ENCODE measurements around the gene STXBP5. TPM values are rescaled to one million over a fixed set of nuclear protein-coding genes. Genes with fewer than 3 reads are reported as not detected.

STXBP5 gene
- total RNA-seq, 1 experiment from 2014 or later, result 17.9 TPM

- peaks cover 64% of the 10 kb centered on the region for H3K9me3 Mint-ChIP-seq (ENCODE audit: unreplicated experiment)
- no TSS peak for BruUV-seq (replicated peaks)
- CTCF ChIA-PET, result no interaction called here
Observed at GRCh38 chr6:147299035-147299434, 94.8 kb downstream of the STXBP5 start.

GRCh38 chr6:147301070-147301469 is 96.9 kb downstream of the STXBP5 start:
- Histone ChIP-seq H3K9me3 (peaks cover 14% of the 10 kb centered on the region; the same call in 1 of the 2 replicates), H3K4me1 (no peaks in the 10 kb centered on the region), H3K4me3 (ENCODE audit: low read depth, low read length) (no peak overlapping the region), H3K36me3 (ENCODE audit: control insufficient read depth, insufficient read depth, low read length) (peaks cover 5% of the 10 kb centered on the region), H3K27me3 (replicated peaks; ENCODE audit: control insufficient read depth, insufficient read depth, low read length) (no peaks in the 10 kb centered on the region)
- TF ChIP-seq CTCF (IDR thresholded peaks at IDR 0.05; ENCODE audit: insufficient read depth in 1 of 2, low read depth in 1 of 2, low read length in 1 of 2, severe bottlenecking in 1 of 2, unreplicated experiment in 1 of 2), result no peak
- no peak for DNase-seq
- no peaks in the 10 kb centered on the region for H3K4me1 Mint-ChIP-seq (ENCODE audit: low read depth, unreplicated experiment)
- H3K27me3 Mint-ChIP-seq (ENCODE audit: insufficient read depth, unreplicated experiment), result no peaks in the 10 kb centered on the region
- intact Hi-C loops (cut with micrococcal nuclease; ENCODE audit: unreplicated experiment), result no loop called here
- no TSS peak for BruUV-seq (replicated peaks)
- CTCF ChIA-PET, result no interaction called here
- peaks cover 64% of the 10 kb centered on the region for H3K9me3 Mint-ChIP-seq (ENCODE audit: unreplicated experiment)
- H3K4me3 Mint-ChIP-seq (ENCODE audit: unreplicated experiment), result no peak overlapping the region
- H3K36me3 Mint-ChIP-seq (ENCODE audit: insufficient read depth, unreplicated experiment), result peaks cover 40% of the 10 kb centered on the region
- H3K27ac Mint-ChIP-seq (ENCODE audit: unreplicated experiment), result no peak overlapping the region
- POLR2A ChIA-PET, result no interaction called here

More at GRCh38 chr6:147299035-147299434, 94.8 kb downstream of the STXBP5 start:
- Mint-ChIP-seq H3K27ac (ENCODE audit: unreplicated experiment) (no peak overlapping the region), H3K4me1 (ENCODE audit: low read depth, unreplicated experiment) (no peaks in the 10 kb centered on the region), H3K36me3 (ENCODE audit: insufficient read depth, unreplicated experiment) (peaks cover 51% of the 10 kb centered on the region), H3K4me3 (ENCODE audit: unreplicated experiment) (no peak overlapping the region), H3K27me3 (ENCODE audit: insufficient read depth, unreplicated experiment) (no peaks in the 10 kb centered on the region)
- no peak for DNase-seq
- TF ChIP-seq CTCF (IDR thresholded peaks at IDR 0.05; ENCODE audit: insufficient read depth in 1 of 2, low read depth in 1 of 2, low read length in 1 of 2, severe bottlenecking in 1 of 2, unreplicated experiment in 1 of 2), result no peak
- 0 out of 2 replicates have a peak, but pooled peaks cover 3% of the 10 kb centered on the region for H3K36me3 ChIP-seq (ENCODE audit: control insufficient read depth, insufficient read depth, low read length)
- POLR2A ChIA-PET, result no interaction called here
- intact Hi-C loops (cut with micrococcal nuclease; ENCODE audit: unreplicated experiment), result no loop called here
- no peaks in the 10 kb centered on the region for H3K27me3 ChIP-seq (replicated peaks; ENCODE audit: control insufficient read depth, insufficient read depth, low read length)
- H3K9me3 ChIP-seq, result peaks cover 8% of the 10 kb centered on the region; the same call in 1 of the 2 replicates
- H3K4me3 ChIP-seq (ENCODE audit: low read depth, low read length), result no peak overlapping the region
- H3K4me1 ChIP-seq, result no peaks in the 10 kb centered on the region

DNA sequence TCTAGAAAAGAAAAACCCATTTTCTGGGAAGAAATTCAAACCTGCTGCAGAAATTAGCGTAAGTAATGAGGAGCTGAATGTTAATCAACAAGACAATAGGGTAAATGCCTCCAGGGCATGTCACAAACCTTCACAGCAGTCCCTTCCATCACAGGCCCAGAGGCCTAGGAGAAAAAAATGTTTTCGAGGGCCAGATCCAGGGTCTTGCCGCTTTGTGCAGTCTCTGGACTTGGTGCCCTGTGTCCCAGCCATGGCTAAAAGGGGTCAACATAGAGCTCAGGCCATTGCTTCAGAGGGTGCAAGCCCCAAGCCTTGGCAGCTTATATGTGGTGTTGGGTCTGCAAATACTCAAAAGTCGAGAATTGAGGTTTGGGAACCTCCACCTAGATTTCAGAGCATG is 99.8 kb downstream of the STXBP5 start:
- POLR2A ChIA-PET, result no interaction called here
- H3K4me1 Mint-ChIP-seq (ENCODE audit: low read depth, unreplicated experiment), result no peaks in the 10 kb centered on the region

More for the DNA sequence above, 99.8 kb downstream of the STXBP5 start:
- H3K27me3 Mint-ChIP-seq (ENCODE audit: insufficient read depth, unreplicated experiment), result no peaks in the 10 kb centered on the region
- Histone ChIP-seq H3K27me3 (replicated peaks; ENCODE audit: control insufficient read depth, insufficient read depth, low read length) (no peaks in the 10 kb centered on the region), H3K9me3 (peaks cover 14% of the 10 kb centered on the region; the same call in 1 of the 2 replicates), H3K4me3 (ENCODE audit: low read depth, low read length) (no peak overlapping the region), H3K36me3 (ENCODE audit: control insufficient read depth, insufficient read depth, low read length) (peaks cover 5% of the 10 kb centered on the region), H3K4me1 (no peaks in the 10 kb centered on the region)
- CTCF ChIA-PET, result no interaction called here
- intact Hi-C loops (cut with micrococcal nuclease; ENCODE audit: unreplicated experiment), result no loop called here
- no TSS peak for BruUV-seq (replicated peaks)
- no peak overlapping the region for H3K27ac Mint-ChIP-seq (ENCODE audit: unreplicated experiment)
- TF ChIP-seq CTCF (IDR thresholded peaks at IDR 0.05; ENCODE audit: insufficient read depth in 1 of 2, low read depth in 1 of 2, low read length in 1 of 2, severe bottlenecking in 1 of 2, unreplicated experiment in 1 of 2), result no peak
- no peak overlapping the region for H3K4me3 Mint-ChIP-seq (ENCODE audit: unreplicated experiment)
- peaks cover 35% of the 10 kb centered on the region for H3K9me3 Mint-ChIP-seq (ENCODE audit: unreplicated experiment)
- H3K36me3 Mint-ChIP-seq (ENCODE audit: insufficient read depth, unreplicated experiment), result peaks cover 18% of the 10 kb centered on the region
- no peak for DNase-seq

Data from Caco-2 (cell line).